Lung (tissue), 12 donors: ENCODE measurements around the gene CRELD2. TPM values are rescaled to one million over a fixed set of nuclear protein-coding genes. Genes with fewer than 3 reads are reported as not detected.

Experiments used
- ATAC-seq: fragments of 200-7000 bp; cut with Tn5 transposase; one replicate; pipeline ENCODE4 v1.9.1; 2020; ENCODE audit warnings: moderate number of reproducible peaks; ENCODE audit not compliant: insufficient read depth, low FRiP score
- DNase-seq, 3 donors: peaks; one replicate each; pipeline ENCODE4 v3.0.0-alpha.2; 2013 to 2017
- H3K27ac ChIP-seq, 2 donors: one replicate each; pipeline ENCODE4 v1.5.1; 2013; ENCODE audit warnings: mild to moderate bottlenecking in 2 of 2, moderate library complexity in 2 of 2, control low read depth in 1 of 2, inconsistent platforms in 1 of 2, low read depth in 1 of 2, low read length in 1 of 2
- H3K27me3 ChIP-seq, 3 donors: one replicate each; pipeline ENCODE4 v1.5.1; 2013; ENCODE audit warnings: low read length in 2 of 3; ENCODE audit not compliant: control insufficient read depth in 3 of 3, insufficient read depth in 3 of 3
- H3K36me3 ChIP-seq, 4 donors: one replicate each; pipeline ENCODE4 v1.5.1; 2013; ENCODE audit warnings: low read length in 4 of 4, mild to moderate bottlenecking in 1 of 4, moderate library complexity in 1 of 4; ENCODE audit not compliant: control insufficient read depth in 4 of 4, insufficient read depth in 4 of 4
- H3K4me1 ChIP-seq, 5 donors: one replicate each; pipeline ENCODE4 v1.5.1; 2013; ENCODE audit warnings: low read length in 5 of 5, mild to moderate bottlenecking in 2 of 5, moderate library complexity in 1 of 5; ENCODE audit not compliant: control insufficient read depth in 5 of 5, insufficient read depth in 5 of 5
- H3K4me3 ChIP-seq: one replicate; pipeline ENCODE4 v1.5.1; 2013; ENCODE audit warnings: mild to moderate bottlenecking, control low read depth, moderate library complexity
- H3K9ac ChIP-seq, 2 donors: one replicate each; pipeline ENCODE4 v1.5.1; 2013; ENCODE audit warnings: low read length in 2 of 2, control low read depth in 1 of 2; ENCODE audit not compliant: insufficient read depth in 1 of 2
- H3K9me3 ChIP-seq, 4 donors: one replicate each; pipeline ENCODE4 v1.5.1; 2013; ENCODE audit warnings: low read length in 3 of 4, mild to moderate bottlenecking in 1 of 4, moderate library complexity in 1 of 4; ENCODE audit not compliant: control insufficient read depth in 4 of 4, insufficient read depth in 3 of 4
- WGBS, 2 donors: extraction: QIAGEN DNeasy Blood & Tissue Kit; methylation state at CpG; one replicate each; pipeline ENCODE4 v1.1.7; 2013; 5-methylcytosine and 5-hydroxymethylcytosine counted together
- polyA plus RNA-seq, 2 donors: library from polyadenylated mRNA; stranded (reverse); fragments of 200-250 nt; gene quantifications; one replicate each; pipeline ENCODE4 v1.2.1, GENCODE V29; 2013
- total RNA-seq, 2 donors: library from RNA; depleted of rRNA in 1 of 2; stranded (reverse); fragments of >200 nt in 1 of 2; gene quantifications; one replicate each; pipeline ENCODE4 v1.2.1, GENCODE V29; 2014 to 2021
- TF ChIP-seq, protein P1 (sequence below): IDR thresholded peaks from 2 replicates; pipeline ENCODE4 v1.5.1; 2012; ENCODE audit warnings: mild to moderate bottlenecking; ENCODE audit errors: control extremely low read depth, extremely low read depth
- donor health status: control.
- donor health status: control.
- donor health status: Bipolar disorder and iron deficiency.
- donor health status: healthy.
- donor health status: DM: yes; HTN: yes; CAD: no.

CRELD2 gene
- total and polyA plus RNA-seq, 4 donors: 18.7 to 110 (median 71.9) TPM

DNA sequence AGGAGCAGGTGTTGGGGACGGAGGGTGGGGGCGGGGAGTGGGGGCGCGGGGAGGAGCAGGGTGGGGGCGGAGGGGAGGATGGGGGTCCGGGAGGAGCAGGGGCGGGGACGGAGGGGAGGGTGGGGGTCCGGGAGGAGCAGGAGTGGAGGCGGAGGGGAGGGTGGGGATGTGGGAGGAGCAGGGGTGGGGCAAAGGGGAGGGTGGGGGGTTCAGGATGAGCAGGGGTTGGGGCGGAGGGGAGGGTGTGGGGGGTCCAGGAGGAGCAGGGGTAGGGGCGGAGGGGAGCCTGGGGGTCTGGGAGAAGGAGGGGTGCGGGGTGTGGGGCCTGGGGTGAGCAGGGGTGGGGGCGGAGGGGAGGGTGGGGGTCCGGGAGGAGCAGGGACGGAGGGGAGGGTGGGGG, 17.1 kb downstream of the CRELD2 start:
- no peaks in the 10 kb centered on the region for H3K27me3 ChIP-seq
- H3K4me3 ChIP-seq: no peak overlapping the region
- 0 to 6% methylated on average over 5 to 15 of the region's 16 CpGs for WGBS, 2 donors
- H3K27ac ChIP-seq: no peak overlapping the region
- no peak for DNase-seq
- no peaks in the 10 kb centered on the region for H3K36me3 ChIP-seq
- ATAC-seq: no peak
- TF ChIP-seq, protein P1, sequence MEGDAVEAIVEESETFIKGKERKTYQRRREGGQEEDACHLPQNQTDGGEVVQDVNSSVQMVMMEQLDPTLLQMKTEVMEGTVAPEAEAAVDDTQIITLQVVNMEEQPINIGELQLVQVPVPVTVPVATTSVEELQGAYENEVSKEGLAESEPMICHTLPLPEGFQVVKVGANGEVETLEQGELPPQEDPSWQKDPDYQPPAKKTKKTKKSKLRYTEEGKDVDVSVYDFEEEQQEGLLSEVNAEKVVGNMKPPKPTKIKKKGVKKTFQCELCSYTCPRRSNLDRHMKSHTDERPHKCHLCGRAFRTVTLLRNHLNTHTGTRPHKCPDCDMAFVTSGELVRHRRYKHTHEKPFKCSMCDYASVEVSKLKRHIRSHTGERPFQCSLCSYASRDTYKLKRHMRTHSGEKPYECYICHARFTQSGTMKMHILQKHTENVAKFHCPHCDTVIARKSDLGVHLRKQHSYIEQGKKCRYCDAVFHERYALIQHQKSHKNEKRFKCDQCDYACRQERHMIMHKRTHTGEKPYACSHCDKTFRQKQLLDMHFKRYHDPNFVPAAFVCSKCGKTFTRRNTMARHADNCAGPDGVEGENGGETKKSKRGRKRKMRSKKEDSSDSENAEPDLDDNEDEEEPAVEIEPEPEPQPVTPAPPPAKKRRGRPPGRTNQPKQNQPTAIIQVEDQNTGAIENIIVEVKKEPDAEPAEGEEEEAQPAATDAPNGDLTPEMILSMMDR: no peak
- peaks cover 2 to 19% (median 17%) of the 10 kb centered on the region in 5 donors for H3K4me1 ChIP-seq
- H3K9ac ChIP-seq: no peak overlapping the region
- H3K9me3 ChIP-seq: no peaks in the 10 kb centered on the region

DNA sequence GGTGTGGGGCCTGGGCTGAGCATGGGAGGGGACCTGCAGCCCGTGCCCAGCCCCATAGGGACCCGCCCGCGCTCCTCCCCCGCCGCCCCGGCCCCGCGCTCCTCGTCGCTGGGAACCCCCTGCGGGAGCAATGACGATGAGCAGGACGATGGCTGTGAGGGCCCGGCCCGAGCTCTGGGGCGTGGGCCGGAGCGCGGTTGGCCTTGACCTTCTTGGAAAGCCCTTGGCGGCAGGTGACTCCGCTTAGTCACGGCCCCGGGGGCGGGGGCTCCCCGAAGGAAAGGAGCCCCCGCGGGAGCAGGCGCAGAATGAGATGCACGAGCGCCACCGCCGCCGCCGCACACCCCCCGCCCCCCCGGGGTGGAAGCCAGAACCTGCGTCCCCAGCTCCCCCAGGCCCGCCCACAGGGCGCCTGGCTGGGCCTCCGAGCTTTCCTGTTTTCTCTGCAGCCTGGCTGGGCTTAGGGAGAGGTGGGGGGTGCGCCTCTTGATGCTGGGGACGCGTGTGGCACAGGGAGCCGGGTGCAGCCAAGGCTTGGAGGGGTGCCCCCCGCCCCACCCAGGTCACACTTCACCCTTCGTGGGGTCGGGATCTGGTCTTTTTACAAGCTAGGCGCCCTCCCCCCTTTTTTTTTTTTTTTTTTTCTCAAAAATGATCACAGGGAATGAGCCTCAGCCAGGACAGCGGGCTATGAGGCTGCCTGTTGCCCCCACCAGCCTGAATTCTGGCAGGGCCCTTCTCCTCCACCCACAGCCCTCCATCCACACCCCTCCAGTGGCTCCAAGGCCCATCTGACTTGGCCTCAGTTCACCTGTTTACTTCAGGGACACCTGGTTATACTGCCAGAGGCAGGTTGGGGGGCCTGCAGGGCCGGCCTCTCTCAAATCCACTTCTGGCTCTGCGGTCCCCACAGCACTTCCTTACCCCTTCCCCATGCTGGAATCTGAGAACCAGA, 17.9 kb downstream of the CRELD2 start:
- TF ChIP-seq, protein P1: no peak
- Histone ChIP-seq H3K27me3 (no peaks in the 10 kb centered on the region), H3K27ac (peak overlapping the region; percentile 86 to 91), H3K9me3 (peaks cover 0 to 2% (median 0%) of the 10 kb centered on the region in 4 donors), H3K4me3 (no peak overlapping the region), H3K36me3 (no peaks in the 10 kb centered on the region), H3K9ac (no peak overlapping the region), H3K4me1 (peaks cover 2 to 19% (median 17%) of the 10 kb centered on the region in 5 donors)
- 3 to 4% methylated on average over 45 to 52 of the region's 52 CpGs for WGBS, 2 donors
- ATAC-seq (peak; percentile 80), DNase-seq (peak; percentile 62 to 77 (median 76))

DNA sequence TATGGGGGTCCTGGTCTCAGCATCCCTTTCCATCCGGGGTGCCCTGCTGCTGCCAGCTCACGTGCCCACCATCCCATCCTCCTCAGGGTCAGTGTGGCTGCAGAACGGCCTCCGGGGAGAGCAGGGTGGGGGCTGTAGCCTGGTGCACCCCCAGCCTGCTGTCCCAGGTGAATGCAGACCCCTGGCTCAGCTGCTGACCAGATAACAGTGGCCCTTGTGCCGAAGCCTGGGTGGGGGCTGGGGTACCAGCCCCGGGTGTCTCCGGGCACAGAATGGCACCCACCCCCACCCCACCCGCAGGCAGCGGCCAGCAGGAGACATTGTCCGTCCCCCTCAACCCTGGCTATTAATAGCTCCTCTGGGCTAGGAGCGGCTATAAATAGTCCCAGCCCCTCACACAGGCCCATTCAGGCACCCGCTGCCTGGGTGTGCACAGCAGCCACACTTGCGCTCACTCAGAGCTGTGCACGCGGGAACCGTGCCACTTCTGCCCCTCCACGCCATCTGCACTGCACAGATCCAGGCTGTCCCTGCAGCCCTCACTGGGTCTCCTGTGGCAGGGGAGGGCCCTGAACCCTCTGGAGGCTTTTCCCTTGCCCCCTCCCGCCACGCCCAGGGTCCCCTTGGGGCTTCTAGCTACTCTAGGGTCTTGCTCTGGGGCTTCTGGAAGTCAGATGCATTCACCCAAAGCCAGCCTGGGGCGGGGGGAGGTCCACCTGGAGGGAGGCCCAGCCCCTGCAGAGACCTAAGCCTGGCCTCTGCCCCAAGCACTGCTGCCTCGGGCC, 18.7 kb downstream of the CRELD2 start:
- peak in 1 of 3 donors; percentile 58 for DNase-seq

More for the DNA sequence above, 18.7 kb downstream of the CRELD2 start:
- Histone ChIP-seq H3K4me1 (peaks cover 2 to 19% (median 17%) of the 10 kb centered on the region in 5 donors), H3K9me3 (peaks cover 0 to 2% (median 0%) of the 10 kb centered on the region in 4 donors), H3K4me3 (no peak overlapping the region), H3K36me3 (no peaks in the 10 kb centered on the region), H3K9ac (no peak overlapping the region), H3K27me3 (no peaks in the 10 kb centered on the region), H3K27ac (peak overlapping the region; percentile 86 to 91)
- TF ChIP-seq, protein P1: no peak
- ATAC-seq: no peak
- WGBS, 2 donors: 45 to 50% methylated on average over 21 of the region's 21 CpGs
